Activated CD8-positive, alpha-beta memory T cell treated with anti-CD3 and anti-CD28 coated beads, Interleukin-2, amount 10 ng/mL, durations not matched to agents 7 days and 5 days (primary cell): ENCODE results near the gene SDR39U1. TPM values are rescaled to one million over a fixed set of nuclear protein-coding genes. Genes with fewer than 3 reads are reported as not detected.
A peak's percentile ranks its signal among the peaks of the same experiment; 100 is the strongest.

Experiments
- ATAC-seq: fragments of 150-1000 bp; cut with Tn5 transposase; one replicate; pipeline ENCODE4 v1.10.0; 2021; ENCODE audit warnings: moderate library complexity
- CTCF ChIA-PET: fragments of 350-600 bp; sonication (Branson Sonifier 250); formaldehyde crosslinking; loops from one replicate; lab custom pipeline; 2021; ENCODE audit warnings: antibody characterized with exemption; lab: Charles Lee
- DNase-seq: peaks from one replicate; pipeline ENCODE4 v3.0.0-alpha.2; 2020
- H3K27ac Mint-ChIP-seq: one replicate; pipeline ENCODE4 v1.8.0; 2021; ENCODE audit warnings: mild to moderate bottlenecking, mixed read lengths
- H3K27me3 Mint-ChIP-seq: one replicate; pipeline ENCODE4 v1.8.0; 2021; ENCODE audit warnings: mixed read lengths
- H3K36me3 Mint-ChIP-seq: one replicate; pipeline ENCODE4 v1.8.0; 2021; ENCODE audit warnings: mild to moderate bottlenecking, mixed read lengths
- H3K4me1 Mint-ChIP-seq: one replicate; pipeline ENCODE4 v1.8.0; 2021; ENCODE audit warnings: mixed read lengths
- H3K4me3 Mint-ChIP-seq: one replicate; pipeline ENCODE4 v1.8.0; 2021; ENCODE audit warnings: mild to moderate bottlenecking, moderate library complexity, mixed read lengths
- H3K9me3 Mint-ChIP-seq: one replicate; pipeline ENCODE4 v1.8.0; 2022; ENCODE audit warnings: low read depth, mixed read lengths
- total RNA-seq, 2 experiments: library from RNA; stranded (reverse); gene quantifications; one replicate each; pipeline ENCODE4 v1.2.3, GENCODE V29; 2021

Gene SDR39U1
- total RNA-seq, 2 experiments from 2014 or later: 45.6 to 45.9 TPM

DNA sequence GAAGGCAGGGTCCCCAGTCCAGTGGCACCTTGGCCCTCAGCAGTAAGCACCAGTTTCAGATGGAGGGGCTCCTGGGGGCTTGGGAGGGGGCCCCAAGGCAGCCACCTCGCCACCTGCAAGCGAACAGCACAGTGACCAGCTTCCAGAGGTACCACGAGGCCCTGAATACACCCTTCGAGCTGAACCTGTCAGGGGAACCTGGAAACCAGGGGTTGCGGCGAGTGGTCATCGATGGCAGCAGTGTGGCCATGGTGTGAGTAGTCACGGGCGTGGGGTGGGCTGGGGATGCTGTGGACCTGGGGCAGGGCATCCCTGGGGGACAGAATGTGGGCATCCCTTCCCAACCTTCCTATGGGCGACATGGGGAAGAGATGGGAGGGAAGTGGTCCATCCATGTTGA is 32.6 kb downstream of the SDR39U1 start:
- Mint-ChIP-seq H3K9me3 (no peaks in the 10 kb centered on the region), H3K4me1 (no peaks in the 10 kb centered on the region), H3K4me3 (no peak overlapping the region), H3K27ac (no peak overlapping the region), H3K27me3 (peaks cover 5% of the 10 kb centered on the region), H3K36me3 (no peaks in the 10 kb centered on the region)
- ATAC-seq (no peak), DNase-seq (no peak)
- CTCF ChIA-PET: interaction anchor here (1.8 to 5.0 kb wide), 3 partner anchors 13 to 27 kb away, joined by 5 to 17 read pairs (median 6); no protein-coding TSS in a partner anchor

DNA sequence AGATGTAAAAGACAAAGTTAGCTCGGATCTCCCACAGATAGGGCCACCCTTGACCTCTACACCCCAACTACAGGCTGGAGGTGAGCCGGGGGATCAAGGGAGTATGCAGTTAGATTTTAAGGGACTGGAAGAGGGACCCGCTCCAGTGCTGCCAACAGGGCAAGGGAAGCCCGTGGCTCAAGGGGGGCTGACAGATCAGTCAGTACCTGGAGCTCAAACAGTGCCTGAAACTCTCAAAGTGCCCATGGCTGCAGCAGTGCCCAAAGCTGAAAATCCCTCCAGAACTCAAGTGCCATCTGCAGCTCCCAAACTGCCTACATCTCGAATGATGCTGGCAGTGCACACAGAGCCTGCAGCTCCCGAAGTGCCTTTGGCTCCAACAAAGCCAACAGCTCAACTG is 33.4 kb downstream of the SDR39U1 start:
- Mint-ChIP-seq H3K27me3 (peaks cover 12% of the 10 kb centered on the region), H3K4me1 (no peaks in the 10 kb centered on the region), H3K4me3 (no peak overlapping the region), H3K9me3 (no peaks in the 10 kb centered on the region), H3K27ac (no peak overlapping the region), H3K36me3 (no peaks in the 10 kb centered on the region)
- DNase-seq (no peak), ATAC-seq (no peak)
- CTCF ChIA-PET: interaction anchor here (1.2 to 5.0 kb wide), 4 partner anchors 13 to 51 kb away, joined by 3 to 17 read pairs (median 6); no protein-coding TSS in a partner anchor

DNA sequence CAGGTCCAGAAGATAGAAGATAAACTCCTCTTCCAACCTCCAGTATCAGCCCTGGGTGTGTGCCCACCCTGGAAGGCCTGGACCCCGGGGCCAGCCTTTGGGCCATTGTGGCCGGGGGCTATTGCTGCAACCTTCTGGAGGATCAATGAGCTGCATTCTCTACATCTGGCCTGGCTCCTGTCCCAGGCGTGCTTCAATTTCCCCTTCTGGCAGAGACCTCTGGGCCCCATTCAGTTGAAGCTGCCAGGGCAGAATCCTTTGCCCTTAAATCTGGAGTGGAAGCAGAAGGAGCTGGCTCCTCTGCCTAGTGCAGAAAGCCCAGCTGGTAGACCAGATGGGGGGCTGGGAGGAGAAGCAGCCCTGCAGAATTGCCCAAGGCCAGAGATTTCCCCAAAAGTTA is 33.8 kb downstream of the SDR39U1 start:
- ATAC-seq (no peak), DNase-seq (no peak)
- Mint-ChIP-seq H3K36me3 (no peaks in the 10 kb centered on the region), H3K4me3 (no peak overlapping the region), H3K9me3 (no peaks in the 10 kb centered on the region), H3K4me1 (no peaks in the 10 kb centered on the region), H3K27me3 (peaks cover 17% of the 10 kb centered on the region), H3K27ac (no peak overlapping the region)
- CTCF ChIA-PET: interaction anchor here (1.2 to 5.0 kb wide), 4 partner anchors 14 to 50 kb away, joined by 3 to 17 read pairs (median 6); no protein-coding TSS in a partner anchor

DNA sequence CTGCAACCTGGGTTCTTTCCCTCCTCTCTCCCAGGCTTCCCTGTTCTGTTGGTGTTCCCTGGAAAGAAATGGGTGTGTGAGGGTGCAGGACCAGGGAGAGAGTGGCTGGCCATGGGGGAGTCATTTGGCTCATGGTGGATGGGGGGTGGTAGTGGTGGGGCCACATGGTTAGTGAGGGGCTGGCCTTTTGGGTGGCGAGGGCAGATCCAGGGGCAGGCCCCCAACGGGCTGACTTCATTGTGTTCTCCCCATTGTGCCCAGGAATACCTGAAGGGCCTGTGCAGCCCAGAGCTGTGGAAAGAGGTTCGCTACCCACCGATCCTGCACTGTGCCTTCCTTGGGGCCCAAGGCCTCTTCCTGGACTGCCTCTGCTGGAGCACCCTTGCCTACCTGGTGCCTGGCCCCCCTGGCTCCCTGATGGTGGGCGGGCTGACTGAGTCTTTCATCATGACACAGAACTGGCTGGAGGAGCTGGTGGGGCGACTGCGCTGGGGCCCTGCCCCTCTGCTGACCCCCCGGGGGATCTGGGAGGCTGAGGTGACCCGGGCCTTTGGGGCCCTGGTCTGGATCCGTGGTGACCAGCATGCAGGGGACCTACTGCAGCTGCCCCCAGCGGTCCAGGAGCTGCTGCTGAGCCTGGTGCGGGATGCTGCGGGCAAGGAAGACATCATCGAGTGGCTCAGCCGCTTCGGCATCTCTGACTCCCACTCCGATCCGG is 34.8 kb downstream of the SDR39U1 start:
- Mint-ChIP-seq H3K4me1 (no peaks in the 10 kb centered on the region), H3K27ac (no peak overlapping the region), H3K27me3 (peaks cover 27% of the 10 kb centered on the region), H3K4me3 (no peak overlapping the region), H3K9me3 (no peaks in the 10 kb centered on the region), H3K36me3 (no peaks in the 10 kb centered on the region)
- DNase-seq (no peak), ATAC-seq (no peak)
- CTCF ChIA-PET: interaction anchor here (1.1 to 5.0 kb wide), 2 partner anchors 24 to 74 kb away, joined by 4 to 17 read pairs; no protein-coding TSS in a partner anchor

DNA sequence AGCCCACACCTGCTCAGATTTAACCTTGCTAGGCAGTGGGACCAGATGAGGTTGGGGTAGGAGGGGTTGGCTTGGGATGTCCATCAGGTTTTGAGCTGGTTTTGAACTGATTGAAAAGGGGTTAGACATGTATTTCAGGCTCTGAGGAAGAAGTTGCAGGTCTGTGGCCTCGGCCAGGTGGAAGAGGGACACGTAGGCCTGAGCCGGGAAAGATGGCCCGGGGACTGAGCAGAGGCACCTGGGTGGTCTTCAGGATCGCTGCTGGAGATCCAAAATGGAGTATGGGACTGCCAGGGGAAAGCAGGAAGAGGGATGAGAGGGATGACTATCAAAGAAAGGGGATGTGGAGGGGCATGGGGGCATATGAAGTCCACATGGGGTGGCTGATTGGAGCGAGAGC is 36.2 kb downstream of the SDR39U1 start:
- ATAC-seq (no peak), DNase-seq (no peak)
- peaks cover 33% of the 10 kb centered on the region for H3K27me3 Mint-ChIP-seq
- no peak overlapping the region for H3K4me3 Mint-ChIP-seq
- H3K27ac Mint-ChIP-seq: no peak overlapping the region
- CTCF ChIA-PET: interaction anchor here (1.1 to 1.6 kb wide), 3 partner anchors 25 to 98 kb away, joined by 4 to 6 read pairs (median 4); partner anchors contain the start of gene CIDEB
- H3K4me1 Mint-ChIP-seq: no peaks in the 10 kb centered on the region
- H3K9me3 Mint-ChIP-seq: no peaks in the 10 kb centered on the region
- H3K36me3 Mint-ChIP-seq: no peaks in the 10 kb centered on the region

DNA sequence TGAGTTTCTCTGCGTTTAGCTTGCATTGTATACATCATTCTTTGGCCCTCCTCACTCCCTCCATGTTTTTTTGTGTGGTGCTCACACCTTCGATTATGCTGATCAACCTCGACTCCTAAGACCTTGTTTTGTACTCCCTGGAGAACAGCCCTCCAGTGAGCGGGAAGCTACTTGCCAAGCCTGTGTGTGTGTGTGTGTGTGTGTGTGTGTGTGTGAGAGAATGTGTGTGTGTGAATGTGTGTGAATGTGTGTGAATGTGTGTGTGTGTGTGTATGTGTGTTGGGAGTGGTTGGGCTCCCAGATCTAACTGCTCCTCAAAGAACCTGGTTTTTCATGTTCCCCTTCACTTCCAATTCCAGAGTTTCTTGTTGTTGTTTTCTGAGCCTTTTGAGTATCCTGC is 37.8 kb downstream of the SDR39U1 start:
- Mint-ChIP-seq H3K9me3 (no peaks in the 10 kb centered on the region), H3K27me3 (peaks cover 38% of the 10 kb centered on the region), H3K4me3 (no peak overlapping the region), H3K36me3 (no peaks in the 10 kb centered on the region), H3K27ac (no peak overlapping the region), H3K4me1 (no peaks in the 10 kb centered on the region)
- ATAC-seq (no peak), DNase-seq (no peak)
- CTCF ChIA-PET: interaction anchor here (0.6 to 2.6 kb wide), 2 partner anchors 71 to 468 kb away, joined by 3 to 9 read pairs; no protein-coding TSS in a partner anchor

DNA sequence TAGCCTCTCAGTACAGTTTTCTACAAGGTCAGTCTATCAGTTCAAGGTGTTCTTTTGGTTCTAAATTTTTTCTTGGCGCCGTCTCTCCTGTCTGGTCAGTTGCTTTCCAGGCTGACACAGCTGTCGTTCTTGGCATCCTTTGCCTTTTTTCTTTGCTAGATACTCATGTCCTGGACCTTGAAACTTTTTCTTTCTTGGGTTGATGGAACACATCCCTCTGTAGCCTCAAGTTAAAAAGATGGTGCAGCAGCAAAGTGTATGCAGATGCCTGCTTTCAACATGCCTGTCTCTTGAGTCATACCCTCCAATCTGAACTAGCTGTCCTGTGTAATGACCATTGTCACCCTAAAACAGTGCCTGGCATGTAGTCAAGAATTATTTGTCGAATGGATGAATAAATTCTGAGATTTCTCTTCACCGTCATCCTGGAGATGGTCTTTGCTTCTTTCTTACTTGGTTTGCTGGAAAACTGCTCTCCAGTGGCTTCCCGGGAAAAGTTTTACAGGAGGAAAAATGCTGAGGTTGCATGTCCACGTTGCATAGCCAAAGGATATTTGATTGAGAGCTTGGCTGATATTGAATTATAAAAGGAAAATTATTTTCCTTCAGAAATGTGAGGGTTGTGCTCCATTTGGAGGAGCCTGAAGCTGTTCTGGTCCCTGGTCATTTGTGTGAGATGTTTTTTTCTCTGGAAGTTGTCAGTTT is 39.1 kb downstream of the SDR39U1 start:
- CTCF ChIA-PET: interaction anchor here (1.4 to 2.6 kb wide), 2 partner anchors 28 to 70 kb away, joined by 4 to 9 read pairs; no protein-coding TSS in a partner anchor
- H3K4me1 Mint-ChIP-seq: peaks cover 3% of the 10 kb centered on the region
- H3K9me3 Mint-ChIP-seq: no peaks in the 10 kb centered on the region
- DNase-seq (no peak), ATAC-seq (no peak)
- peaks cover 44% of the 10 kb centered on the region for H3K27me3 Mint-ChIP-seq
- no peak overlapping the region for H3K4me3 Mint-ChIP-seq
- no peaks in the 10 kb centered on the region for H3K36me3 Mint-ChIP-seq
- no peak overlapping the region for H3K27ac Mint-ChIP-seq

DNA sequence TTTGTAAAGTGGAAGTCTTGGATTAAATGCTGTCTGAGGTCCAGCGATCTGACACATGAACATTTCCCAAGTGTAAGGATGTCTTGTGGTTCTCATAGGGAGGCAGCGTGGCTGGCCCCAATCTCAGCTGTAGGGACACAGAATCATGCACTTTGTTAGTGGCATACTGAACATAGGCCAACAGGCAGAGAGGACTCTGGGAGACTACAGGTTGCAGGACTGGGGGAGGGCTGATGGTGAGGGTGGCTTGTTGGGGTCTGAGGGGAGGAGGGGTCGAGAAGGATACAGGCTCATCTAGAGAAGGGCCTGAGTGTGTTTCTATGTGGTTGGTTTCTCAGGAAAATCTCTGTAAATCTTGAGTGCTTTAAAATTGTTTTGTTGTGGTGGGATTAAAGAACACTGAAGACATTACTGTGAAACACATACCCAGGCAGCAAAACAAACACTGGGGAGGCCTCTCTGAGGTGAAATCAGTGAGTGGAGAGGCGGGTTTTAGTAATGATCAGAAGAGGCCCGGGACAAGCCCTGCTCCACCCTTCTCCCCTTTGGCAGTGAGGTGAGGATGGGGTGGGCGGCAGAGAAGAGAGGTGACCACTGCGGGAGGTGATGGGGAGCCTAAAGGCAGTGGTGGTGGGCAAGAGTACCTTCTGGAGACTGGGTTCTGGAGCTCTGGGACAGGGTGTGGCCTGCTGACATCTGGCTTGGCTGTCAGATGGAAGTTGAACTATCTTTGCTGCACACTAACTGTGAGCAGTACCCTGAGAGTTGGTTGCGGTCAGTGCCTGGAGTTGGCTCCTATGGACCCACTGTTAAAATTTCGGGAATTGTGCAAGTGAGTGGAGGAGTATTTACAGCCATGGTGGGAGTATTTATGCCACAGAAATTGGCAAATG is 40.5 kb downstream of the SDR39U1 start:
- Mint-ChIP-seq H3K27me3 (peaks cover 49% of the 10 kb centered on the region), H3K4me3 (no peak overlapping the region), H3K4me1 (peaks cover 3% of the 10 kb centered on the region), H3K27ac (no peak overlapping the region), H3K36me3 (no peaks in the 10 kb centered on the region), H3K9me3 (no peaks in the 10 kb centered on the region)
- DNase-seq: no peak
- ATAC-seq: no peak
- CTCF ChIA-PET: interaction anchor here (0.6 to 2.6 kb wide), 4 partner anchors 34 to 159 kb away, joined by 3 to 9 read pairs (median 3); no protein-coding TSS in a partner anchor

DNA sequence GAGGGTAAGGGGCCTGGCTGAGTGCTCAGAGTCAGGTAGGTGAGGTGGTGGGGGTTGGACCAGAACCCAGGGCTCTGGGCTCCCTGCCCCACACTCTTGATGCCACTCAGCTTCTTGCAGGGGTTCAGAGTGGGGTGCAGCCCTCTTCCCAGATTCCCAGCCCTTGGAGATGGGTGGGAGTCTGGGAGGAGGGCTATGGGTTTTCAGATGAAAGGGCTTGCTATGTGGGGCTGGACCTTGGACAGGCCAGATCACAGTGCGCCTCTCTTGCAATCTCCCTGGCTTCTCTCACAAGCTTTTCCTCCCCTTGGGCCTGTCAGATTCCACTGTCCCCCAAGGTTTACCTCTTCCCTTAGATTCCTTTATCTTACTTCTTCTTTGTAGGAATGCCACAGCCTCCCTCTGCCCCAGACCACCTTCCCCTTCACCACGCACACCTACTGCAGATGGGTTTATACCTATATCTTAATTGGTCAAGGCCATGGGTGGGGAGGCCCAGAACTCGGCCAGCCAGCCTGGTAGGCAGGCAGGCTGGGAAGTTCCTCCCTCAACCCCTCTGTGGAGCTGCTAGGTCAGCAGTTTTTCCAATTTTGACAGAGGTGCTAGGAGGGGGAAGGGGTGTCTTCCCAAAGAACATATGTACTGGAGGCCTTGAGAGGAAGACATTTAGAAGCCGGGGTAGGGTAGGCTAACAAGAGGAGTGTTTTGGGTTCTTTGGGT is 42.4 kb downstream of the SDR39U1 start:
- Mint-ChIP-seq H3K36me3 (no peaks in the 10 kb centered on the region), H3K27ac (no peak overlapping the region), H3K4me3 (no peak overlapping the region), H3K27me3 (peaks cover 54% of the 10 kb centered on the region), H3K9me3 (no peaks in the 10 kb centered on the region), H3K4me1 (peaks cover 9% of the 10 kb centered on the region)
- ATAC-seq (no peak), DNase-seq (no peak)
- CTCF ChIA-PET: interaction anchor here (0.8 to 1.5 kb wide), 6 partner anchors 19 to 68 kb away, joined by 3 read pairs; partner anchors contain the start of genes CBLN3 and KHNYN

DNA sequence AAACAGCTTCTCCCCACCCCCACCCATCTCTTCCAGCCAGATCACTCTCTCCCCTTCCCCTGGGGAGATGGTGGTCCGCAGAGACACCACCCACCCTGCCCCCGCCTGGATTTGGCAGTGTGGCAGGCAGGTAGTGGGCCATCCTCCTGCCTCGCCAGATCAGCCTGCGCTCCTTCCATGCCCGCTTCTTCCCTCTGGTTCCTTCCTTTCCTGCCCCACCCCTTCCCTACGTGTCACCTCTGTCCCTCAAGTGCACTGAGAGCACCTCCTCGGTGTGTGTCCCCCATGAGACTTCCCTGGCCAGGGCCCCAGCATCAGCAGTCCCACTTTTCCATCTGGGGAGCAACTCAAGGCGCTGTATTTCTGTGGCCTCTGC is 43.1 kb downstream of the SDR39U1 start:
- ATAC-seq (no peak), DNase-seq (no peak)
- peaks cover 9% of the 10 kb centered on the region for H3K4me1 Mint-ChIP-seq
- CTCF ChIA-PET: interaction anchor here (1.3 kb wide), 1 partner anchor 32 kb away, joined by 8 read pairs; no protein-coding TSS in a partner anchor
- peaks cover 50% of the 10 kb centered on the region for H3K27me3 Mint-ChIP-seq
- no peak overlapping the region for H3K27ac Mint-ChIP-seq
- no peaks in the 10 kb centered on the region for H3K9me3 Mint-ChIP-seq
- H3K36me3 Mint-ChIP-seq: no peaks in the 10 kb centered on the region
- H3K4me3 Mint-ChIP-seq: no peak overlapping the region

DNA sequence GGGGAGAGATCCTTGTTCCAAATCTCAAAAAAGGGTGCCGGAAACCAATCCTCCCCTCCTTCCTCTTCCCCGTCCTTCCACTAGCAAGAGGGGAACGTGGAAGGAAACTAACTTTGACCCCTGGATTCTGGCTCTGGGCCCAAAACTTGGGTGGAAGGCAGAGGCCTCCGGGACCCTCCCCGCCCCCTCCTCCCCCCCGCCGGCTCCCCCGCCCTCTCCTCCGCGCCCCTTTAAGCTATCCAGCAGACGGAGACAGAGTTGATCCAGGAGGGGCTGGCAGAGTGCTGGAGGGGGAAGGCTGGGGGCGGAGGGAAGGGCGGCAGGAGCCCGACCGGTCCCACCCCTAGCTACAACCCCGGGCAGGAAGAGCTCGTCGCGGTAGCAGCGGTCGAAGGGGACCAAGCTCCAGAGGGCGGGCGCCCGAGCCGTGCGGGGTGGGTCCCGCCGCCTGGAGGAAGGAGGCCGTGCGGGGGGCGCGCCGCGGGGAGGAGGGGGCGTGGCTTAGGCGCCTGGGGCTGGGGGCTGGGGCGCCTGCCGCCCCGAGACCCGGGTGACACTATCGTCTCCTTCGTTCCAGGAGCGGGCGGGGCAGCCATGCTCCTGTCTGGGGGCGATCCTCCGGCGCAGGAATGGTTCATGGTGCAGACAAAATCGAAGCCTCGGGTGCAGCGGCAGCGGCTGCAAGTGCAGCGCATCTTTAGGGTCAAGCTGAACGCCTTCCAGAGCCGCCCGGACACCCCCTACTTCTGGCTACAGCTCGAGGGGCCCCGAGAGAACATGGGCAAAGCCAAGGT is 43.7 kb downstream of the SDR39U1 start, which contains the start of gene NYNRIN:
TSS of gene NYNRIN (plus strand) at position 351 of the 794 bp plus-strand sequence. CDS start at position 595, 244 bp downstream.
- H3K36me3 Mint-ChIP-seq: no peaks in the 10 kb centered on the region
- H3K4me1 Mint-ChIP-seq: peaks cover 9% of the 10 kb centered on the region
- no peaks in the 10 kb centered on the region for H3K9me3 Mint-ChIP-seq
- ATAC-seq (peak; percentile 84), DNase-seq (peak; percentile 51)
- no peak within 1 kb of the TSS for H3K27ac Mint-ChIP-seq
- no peak within 1 kb of the TSS for H3K4me3 Mint-ChIP-seq
- CTCF ChIA-PET: interaction anchor here (1.3 kb wide), 1 partner anchor 33 kb away, joined by 8 read pairs; no protein-coding TSS in a partner anchor
- peaks cover 47% of the 10 kb centered on the region for H3K27me3 Mint-ChIP-seq
